Measurements from ENCODE around the gene KYNU. TPM values are rescaled to one million over a fixed set of nuclear protein-coding genes. Genes with fewer than 3 reads are reported as not detected.
"Not testable (repeated sequence)": the region's sequence is repeated elsewhere in the genome, so short reads cannot be mapped to it uniquely, and the experiment has no call there.

KYNU gene
- total RNA-seq, 1 donor from 2014 or later: 0.21 TPM

GRCh38 chr2:142893241-142893640 lies 15.8 kb downstream of the KYNU start:
- Mint-ChIP-seq H3K4me1 (ENCODE audit: unreplicated experiment) (peaks cover 19% of the 10 kb centered on the region), H3K9me3 (ENCODE audit: unreplicated experiment) (peaks cover 6% of the 10 kb centered on the region), H3K4me3 (ENCODE audit: unreplicated experiment) (no peak overlapping the region), H3K27me3 (ENCODE audit: unreplicated experiment) (no peaks in the 10 kb centered on the region), H3K27ac (ENCODE audit: unreplicated experiment) (no peak overlapping the region), H3K36me3 (ENCODE audit: unreplicated experiment) (no peaks in the 10 kb centered on the region)
- TF ChIP-seq CTCF (IDR thresholded peaks at IDR 0.05): no peak
- no peak for DNase-seq (ENCODE audit: extremely low spot score, unreplicated experiment)

GRCh38 chr2:142897807-142898206 lies 20.3 kb downstream of the KYNU start:
- no peak for TF ChIP-seq CTCF (IDR thresholded peaks at IDR 0.05)
- no peak for DNase-seq (ENCODE audit: extremely low spot score, unreplicated experiment)
- H3K9me3 Mint-ChIP-seq (ENCODE audit: unreplicated experiment): no peaks in the 10 kb centered on the region
- no peak overlapping the region for H3K4me3 Mint-ChIP-seq (ENCODE audit: unreplicated experiment)
- H3K27me3 Mint-ChIP-seq (ENCODE audit: unreplicated experiment): no peaks in the 10 kb centered on the region
- no peak overlapping the region for H3K27ac Mint-ChIP-seq (ENCODE audit: unreplicated experiment)
- no peaks in the 10 kb centered on the region for H3K36me3 Mint-ChIP-seq (ENCODE audit: unreplicated experiment)
- H3K4me1 Mint-ChIP-seq (ENCODE audit: unreplicated experiment): peaks cover 11% of the 10 kb centered on the region

- not testable (repeated sequence) for H3K9me3 Mint-ChIP-seq (ENCODE audit: unreplicated experiment); H3K36me3 Mint-ChIP-seq (ENCODE audit: unreplicated experiment); H3K27me3 Mint-ChIP-seq (ENCODE audit: unreplicated experiment); H3K27ac Mint-ChIP-seq (ENCODE audit: unreplicated experiment); H3K4me3 Mint-ChIP-seq (ENCODE audit: unreplicated experiment); DNase-seq (ENCODE audit: extremely low spot score, unreplicated experiment)
- H3K4me1 Mint-ChIP-seq (ENCODE audit: unreplicated experiment): peaks cover 11% of the 10 kb centered on the region
These were observed 22.9 kb downstream of the KYNU start for GRCh38 chr2:142900327-142900726.

GRCh38 chr2:142901780-142902179 lies 24.3 kb downstream of the KYNU start:
- Mint-ChIP-seq H3K4me1 (ENCODE audit: unreplicated experiment) (peaks cover 10% of the 10 kb centered on the region), H3K9me3 (ENCODE audit: unreplicated experiment) (peaks cover 4% of the 10 kb centered on the region), H3K27ac (ENCODE audit: unreplicated experiment) (no peak overlapping the region), H3K27me3 (ENCODE audit: unreplicated experiment) (no peaks in the 10 kb centered on the region), H3K4me3 (ENCODE audit: unreplicated experiment) (no peak overlapping the region), H3K36me3 (ENCODE audit: unreplicated experiment) (no peaks in the 10 kb centered on the region)
- DNase-seq (ENCODE audit: extremely low spot score, unreplicated experiment): no peak
- no peak for TF ChIP-seq CTCF (IDR thresholded peaks at IDR 0.05)

GRCh38 chr2:142903726-142904125 lies 26.3 kb downstream of the KYNU start:
- H3K4me1 Mint-ChIP-seq (ENCODE audit: unreplicated experiment); H3K27ac Mint-ChIP-seq (ENCODE audit: unreplicated experiment); DNase-seq (ENCODE audit: extremely low spot score, unreplicated experiment); H3K36me3 Mint-ChIP-seq (ENCODE audit: unreplicated experiment); H3K27me3 Mint-ChIP-seq (ENCODE audit: unreplicated experiment); H3K9me3 Mint-ChIP-seq (ENCODE audit: unreplicated experiment); H3K4me3 Mint-ChIP-seq (ENCODE audit: unreplicated experiment): not testable (repeated sequence)

- Mint-ChIP-seq H3K27me3 (ENCODE audit: unreplicated experiment) (no peaks in the 10 kb centered on the region), H3K27ac (ENCODE audit: unreplicated experiment) (no peak overlapping the region), H3K9me3 (ENCODE audit: unreplicated experiment) (peaks cover 4% of the 10 kb centered on the region), H3K36me3 (ENCODE audit: unreplicated experiment) (no peaks in the 10 kb centered on the region), H3K4me3 (ENCODE audit: unreplicated experiment) (no peak overlapping the region), H3K4me1 (ENCODE audit: unreplicated experiment) (no peaks in the 10 kb centered on the region)
- no peak for TF ChIP-seq CTCF (IDR thresholded peaks at IDR 0.05)
- DNase-seq (ENCODE audit: extremely low spot score, unreplicated experiment): no peak
These were observed 30.2 kb downstream of the KYNU start for GRCh38 chr2:142907653-142908052.
